Esophagus muscularis mucosa (tissue), 4 donors: ENCODE data around the gene PROSER1. TPM values are rescaled to one million over a fixed set of nuclear protein-coding genes. Genes with fewer than 3 reads are reported as not detected.
"Not testable (repeated sequence)": the region's sequence is repeated elsewhere in the genome, so short reads cannot be mapped to it uniquely, and the experiment has no call there.

ENCODE experiments used
- DNase-seq: peaks from one replicate; pipeline ENCODE4 v3.0.0-alpha.2; 2017; ENCODE audit errors: extremely low spot score
- H3K27ac ChIP-seq, 4 donors: fragments of 200-600 bp; sonication (generic); replicated peaks in 1 of 4; 1 replicate in 3 of 4; 2 replicates in 1 of 4; pipeline ENCODE4 v1.5.1; 2016 to 2019; ENCODE audit warnings: mild to moderate bottlenecking in 1 of 4
- H3K27me3 ChIP-seq, 4 donors: fragments of 200-600 bp; sonication (generic); one replicate each; pipeline versions ENCODE4 v1.5.1 to v1.6.0; 2016 to 2019
- H3K36me3 ChIP-seq, 4 donors: fragments of 200-600 bp; sonication (generic); one replicate each; pipeline ENCODE4 v1.5.1; 2016 to 2019
- H3K4me1 ChIP-seq, 4 donors: fragments of 200-600 bp; sonication (generic); one replicate each; pipeline ENCODE4 v1.5.1; 2016 to 2019
- H3K4me3 ChIP-seq, 4 donors: fragments of 200-600 bp; sonication (generic); 1 replicate in 2 of 4; 2 replicates in 2 of 4; pipeline ENCODE4 v1.5.1; 2016 to 2019; ENCODE audit warnings: mild to moderate bottlenecking in 4 of 4, moderate library complexity in 1 of 4
- H3K9me3 ChIP-seq, 4 donors: fragments of 200-600 bp; sonication (generic); 1 replicate in 3 of 4; 2 replicates in 1 of 4; pipeline ENCODE4 v1.5.1; 2016 to 2019
- CTCF ChIP-seq, 3 experiments: fragments of 200-600 bp in 2 of 3; fragments of 450-650 bp in 1 of 3; sonication (generic) in 2 of 3; IDR thresholded peaks; one replicate each; pipeline ENCODE4 v1.5.1; 2017 to 2019; ENCODE audit warnings: antibody characterized with exemption in 3 of 3, mild to moderate bottlenecking in 2 of 3, moderate library complexity in 1 of 3
- EP300 ChIP-seq: sonication (generic); formaldehyde crosslinking; IDR thresholded peaks from one replicate; pipeline ENCODE4 v1.6.1; 2017; ENCODE audit warnings: antibody characterized with exemption
- POLR2A ChIP-seq: fragments of 450-650 bp; IDR thresholded peaks from one replicate; pipeline ENCODE4 v1.6.1; 2017; ENCODE audit warnings: antibody characterized with exemption, moderate library complexity, mild to moderate bottlenecking, low read depth
- POLR2AphosphoS5 ChIP-seq, 2 donors: sonication (generic); formaldehyde crosslinking; IDR thresholded peaks; one replicate each; pipeline ENCODE4 v1.6.1; 2017; ENCODE audit warnings: antibody characterized with exemption in 2 of 2
- WGBS: methylation state at CpG from one replicate; pipeline ENCODE4 v1.1.5; 2018; 5-methylcytosine and 5-hydroxymethylcytosine counted together
- intact Hi-C: fragments of 100-400 bp; cut with DNase I; formaldehyde crosslinking; loops from one replicate; pipeline ENCODE4 v1.15.1; 2023
- total RNA-seq, 4 donors: library from RNA; depleted of rRNA; stranded (reverse); fragments of >200 nt; gene quantifications; one replicate each; pipeline versions ENCODE4 v1.1.0 to v1.2.1, GENCODE V29; 2016

PROSER1 gene
- total RNA-seq = 10 to 100 TPM in 3 of 4 donors, 1 to 10 TPM in 1; 9.1 to 16.9 (median 10.5) TPM

DNA sequence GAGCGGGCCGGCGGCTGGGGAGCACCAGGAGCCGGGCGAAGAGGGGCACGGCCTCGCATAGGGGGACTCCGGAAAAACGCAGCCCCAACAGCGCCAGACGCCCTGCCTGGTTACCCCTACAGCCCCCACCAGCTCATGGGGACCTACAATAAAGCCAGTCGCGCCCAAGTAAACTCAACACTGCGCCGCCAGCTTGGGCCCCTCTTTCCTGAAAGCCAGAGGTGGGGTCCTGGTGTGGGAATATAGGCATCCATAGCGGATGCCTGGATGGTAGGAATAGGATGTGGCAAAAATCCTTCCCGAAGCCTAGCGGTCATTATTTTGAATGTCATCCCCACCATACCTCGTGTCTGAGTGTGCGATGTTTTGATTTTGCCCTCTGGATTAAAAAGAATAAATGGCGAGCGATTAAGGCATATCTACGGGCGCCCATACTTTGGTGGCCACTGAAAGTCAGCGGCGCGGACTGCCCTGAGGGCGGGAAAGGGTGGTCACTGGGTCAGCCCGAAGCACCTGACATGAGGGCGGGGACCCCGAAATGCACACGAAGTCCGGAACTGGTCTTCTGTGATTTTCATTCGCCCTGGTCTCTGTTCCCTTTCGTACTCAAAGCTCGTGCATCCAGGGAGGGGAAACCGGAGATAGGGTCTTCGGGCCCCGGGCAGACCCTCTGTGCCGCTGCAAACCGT lies at the start of gene PROSER1, which contains the start of gene NHLRC3:
Gene PROSER1, minus strand, starts transcription at position 210 of the 689 bp plus-strand sequence. CDS start 847 bp downstream, outside the sequence.
Gene NHLRC3, plus strand, starts transcription at position 577 of the 689 bp plus-strand sequence. CDS start 184 bp downstream, outside the sequence.
- Histone ChIP-seq H3K36me3 (peaks cover 0 to 4% (median 0%) of the 10 kb centered on the region in 4 donors), H3K4me1 (peaks cover 43 to 59% (median 55%) of the 10 kb centered on the region in 4 donors), H3K27ac (peak within 1 kb of the TSS; percentile 81 to 90 (median 83)), H3K27me3 (no peaks in the 10 kb centered on the region), H3K9me3 (no peaks in the 10 kb centered on the region), H3K4me3 (peak within 1 kb of the TSS; percentile 90 to 99 (median 96))
- intact Hi-C loops = no loop called here
- WGBS = 4% methylated on average over 19 of the region's 41 CpGs
- TF ChIP-seq POLR2AphosphoS5 (IDR thresholded peaks at IDR 0.05) (peak; percentile 70 to 72), EP300 (no peak)
- DNase-seq = peak; percentile 95

GRCh38 chr13:39086251-39086945 lies 48.5 kb upstream of the PROSER1 start:
- 60% methylated on average over 1 of the region's 1 CpG for WGBS
- intact Hi-C loops = not testable (repeated sequence)

GRCh38 chr13:39073983-39074382 lies 36.1 kb upstream of the PROSER1 start:
- TF ChIP-seq POLR2A (no peak), EP300 (no peak), POLR2AphosphoS5 (IDR thresholded peaks at IDR 0.05) (no peak), CTCF (IDR thresholded peaks at IDR 0.05) (no peak)
- Histone ChIP-seq H3K9me3 (no peaks in the 10 kb centered on the region), H3K27ac (no peak overlapping the region), H3K4me3 (no peak overlapping the region), H3K36me3 (no peaks in the 10 kb centered on the region), H3K4me1 (no peaks in the 10 kb centered on the region), H3K27me3 (peaks cover 0 to 19% (median 4%) of the 10 kb centered on the region in 4 donors)
- 69% methylated on average over 3 of the region's 3 CpGs for WGBS
- no peak for DNase-seq
- intact Hi-C loops = no loop called here

More at GRCh38 chr13:39086251-39086945, 48.5 kb upstream of the PROSER1 start:
- H3K27ac ChIP-seq, H3K9me3 ChIP-seq, H3K27me3 ChIP-seq, H3K36me3 ChIP-seq, H3K4me3 ChIP-seq, H3K4me1 ChIP-seq, DNase-seq: not testable (repeated sequence)

DNA sequence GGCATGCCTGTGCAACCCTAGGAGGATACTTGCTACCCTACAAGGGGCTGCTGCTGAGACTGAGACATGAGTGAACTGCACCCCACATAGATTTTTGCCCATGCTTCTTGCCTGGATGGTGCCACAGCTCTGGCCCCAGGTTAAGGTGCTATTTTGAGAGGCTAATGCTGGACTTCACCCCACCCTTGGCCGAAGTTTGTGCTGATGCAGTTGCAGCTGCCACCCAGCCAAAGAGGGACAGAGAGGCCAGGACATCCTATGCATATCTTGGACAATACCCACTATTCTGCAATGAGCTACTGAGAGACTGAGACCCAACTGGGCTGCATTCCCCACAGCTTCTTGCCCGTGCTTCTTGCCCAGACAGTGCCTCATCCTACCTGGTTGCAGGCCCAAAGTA lies 35.0 kb upstream of the PROSER1 start:
- TF ChIP-seq POLR2AphosphoS5 (IDR thresholded peaks at IDR 0.05) (no peak), CTCF (IDR thresholded peaks at IDR 0.05) (no peak), EP300 (no peak), POLR2A (no peak)
- 73% methylated on average over 2 of the region's 2 CpGs for WGBS
- H3K36me3 ChIP-seq = no peaks in the 10 kb centered on the region
- peaks cover 0 to 19% (median 4%) of the 10 kb centered on the region in 4 donors for H3K27me3 ChIP-seq
- no peaks in the 10 kb centered on the region for H3K9me3 ChIP-seq
- no peak for DNase-seq
- intact Hi-C loops = no loop called here
- no peak overlapping the region for H3K4me3 ChIP-seq
- H3K27ac ChIP-seq = no peak overlapping the region
- H3K4me1 ChIP-seq = no peaks in the 10 kb centered on the region

GRCh38 chr13:39062004-39062403 lies 24.1 kb upstream of the PROSER1 start:
- no peak overlapping the region for H3K4me3 ChIP-seq
- 100% methylated on average over 1 of the region's 4 CpGs for WGBS
- H3K4me1 ChIP-seq = no peaks in the 10 kb centered on the region
- H3K9me3 ChIP-seq = no peaks in the 10 kb centered on the region
- H3K27ac ChIP-seq = no peak overlapping the region
- intact Hi-C loops = no loop called here
- no peak for TF ChIP-seq CTCF (IDR thresholded peaks at IDR 0.05)
- no peak for TF ChIP-seq POLR2A
- no peak for TF ChIP-seq POLR2AphosphoS5 (IDR thresholded peaks at IDR 0.05)
- TF ChIP-seq EP300 = no peak
- H3K36me3 ChIP-seq = no peaks in the 10 kb centered on the region
- H3K27me3 ChIP-seq = no peaks in the 10 kb centered on the region
- DNase-seq = no peak
